SK-N-SH (cell line): Measurements from ENCODE around the gene PDXP. TPM values are rescaled to one million over a fixed set of nuclear protein-coding genes. Genes with fewer than 3 reads are reported as not detected.

Experiments used
- CTCF ChIA-PET: fragments of 300-600, 350-600 bp; formaldehyde crosslinking; extraction: SDS; loops from one replicate; lab custom pipeline; 2021; lab: Yijun Ruan, JAX
- POLR2A ChIA-PET: fragments of 350-600 bp; sonication (Branson Sonifier 250); formaldehyde crosslinking; extraction: SDS; loops from one replicate; lab custom pipeline; 2020; ENCODE audit warnings: antibody characterized with exemption, inconsistent platforms; lab: Yijun Ruan, JAX
- DNase-seq: peaks from one replicate; pipeline ENCODE4 v3.0.0; 2012
- H2AFZ ChIP-seq: fragments of 200-600 bp; sonication (generic); 2 replicates; pipeline ENCODE4 v1.8.1; 2016; ENCODE audit warnings: antibody characterized with exemption, mild to moderate bottlenecking, low read depth
- H3F3A ChIP-seq: fragments of 200-600 bp; sonication (generic); replicated peaks from 2 replicates; pipeline ENCODE3; 2016; ENCODE audit warnings: antibody characterized with exemption, mild to moderate bottlenecking; ENCODE audit not compliant: insufficient read depth
- H3K27ac ChIP-seq, 2 experiments: fragments of 200-500 bp in 1 of 2; fragments of 200-600 bp in 1 of 2; sonication (Bioruptor generic) in 1 of 2; sonication (generic), shearing (Covaris generic) in 1 of 2; 2 replicates each; pipeline versions ENCODE4 v1.5.1 to v1.6.1; 2014 to 2016; ENCODE audit warnings: low read depth in 2 of 2, inconsistent platforms in 1 of 2, low read length in 1 of 2, mild to moderate bottlenecking in 1 of 2, mixed read lengths in 1 of 2
- H3K27me3 ChIP-seq: fragments of 200-600 bp; sonication (generic), shearing (Covaris generic); 2 replicates; pipeline ENCODE4 v1.6.1; 2016; ENCODE audit warnings: mixed run types; ENCODE audit not compliant: insufficient read depth
- H3K36me3 ChIP-seq, 2 experiments: fragments of 200-500 bp in 1 of 2; fragments of 200-600 bp in 1 of 2; sonication (Bioruptor generic) in 1 of 2; sonication (generic) in 1 of 2; replicated peaks in 1 of 2; 2 replicates each; pipeline versions ENCODE3 to v1.5.1; 2014 to 2016; ENCODE audit warnings: low read length in 1 of 2, mild to moderate bottlenecking in 1 of 2; ENCODE audit not compliant: insufficient read depth in 2 of 2, control insufficient read depth in 1 of 2
- H3K4me1 ChIP-seq, 2 experiments: fragments of 200-500 bp in 1 of 2; fragments of 200-600 bp in 1 of 2; sonication (Bioruptor generic) in 1 of 2; sonication (generic), shearing (Covaris generic) in 1 of 2; 2 replicates each; pipeline versions ENCODE4 v1.5.1 to v1.6.1; 2014 to 2016; ENCODE audit warnings: low read depth in 1 of 2, low read length in 1 of 2, mixed run types in 1 of 2; ENCODE audit not compliant: insufficient read depth in 2 of 2, control insufficient read depth in 1 of 2
- H3K4me2 ChIP-seq: fragments of 200-600 bp; sonication (generic), shearing (Covaris generic); 2 replicates; pipeline ENCODE4 v1.6.1; 2017; ENCODE audit warnings: mixed run types
- H3K4me3 ChIP-seq, 2 experiments: fragments of 200-500 bp in 1 of 2; fragments of 200-600 bp in 1 of 2; sonication (Bioruptor generic) in 1 of 2; sonication (generic), shearing (Covaris generic) in 1 of 2; 2 replicates each; pipeline versions ENCODE4 v1.5.1 to v1.8.1; 2014 to 2016; ENCODE audit warnings: low read depth in 2 of 2, inconsistent platforms in 1 of 2, low read length in 1 of 2, mild to moderate bottlenecking in 1 of 2, mixed read lengths in 1 of 2, moderate library complexity in 1 of 2
- H3K79me2 ChIP-seq: fragments of 200-600 bp; sonication (generic); 2 replicates; pipeline ENCODE4 v1.8.1; 2017; ENCODE audit warnings: mild to moderate bottlenecking; ENCODE audit not compliant: insufficient read depth
- H3K9ac ChIP-seq: fragments of 200-600 bp; sonication (generic); 2 replicates; pipeline ENCODE4 v1.6.1; 2017; ENCODE audit warnings: mixed run types
- H3K9me2 ChIP-seq: fragments of 200-600 bp; sonication (generic); 2 replicates; pipeline ENCODE4 v1.6.1; 2017; ENCODE audit warnings: mixed run types
- H3K9me3 ChIP-seq: fragments of 200-600 bp; sonication (generic); 2 replicates; pipeline ENCODE4 v1.6.1; 2017; ENCODE audit warnings: mixed run types, mild to moderate bottlenecking, moderate library complexity
- H4K20me1 ChIP-seq: fragments of 200-600 bp; sonication (generic); 2 replicates; pipeline ENCODE4 v1.6.1; 2017; ENCODE audit warnings: mild to moderate bottlenecking, mixed run types; ENCODE audit not compliant: insufficient read depth
- ELF1 ChIP-seq: IDR thresholded peaks from 2 replicates; pipeline ENCODE4 v1.4.0; 2012
- EZH2phosphoT487 ChIP-seq: fragments of 200-600 bp; sonication (generic); IDR thresholded peaks from 2 replicates; pipeline ENCODE4 v1.6.1; 2017; ENCODE audit warnings: low read depth, mixed run types, mild to moderate bottlenecking, antibody characterized with exemption, moderate library complexity, borderline replicate concordance
- FOXJ3 ChIP-seq: sonication (generic); formaldehyde crosslinking; IDR thresholded peaks from 2 replicates; pipeline ENCODE4 v1.5.1; 2020; ENCODE audit warnings: mild to moderate bottlenecking, missing genetic modification reagents
- REST ChIP-seq: IDR thresholded peaks from 2 replicates; pipeline ENCODE4 v1.6.1; 2012; ENCODE audit warnings: mild to moderate bottlenecking, low read depth, low read length, moderate library complexity
- TAF1 ChIP-seq: IDR thresholded peaks from 2 replicates; pipeline ENCODE4 v1.6.1; 2012; ENCODE audit warnings: low read depth, mild to moderate bottlenecking, low read length, moderate library complexity, borderline replicate concordance
- TCF12 ChIP-seq: IDR thresholded peaks from 2 replicates; pipeline ENCODE4 v1.4.0; 2012
- USF1 ChIP-seq: IDR thresholded peaks from 2 replicates; pipeline ENCODE4 v1.4.0; 2012; ENCODE audit warnings: low read depth, borderline replicate concordance
- WGBS: methylation state at CpG from one replicate; pipeline ENCODE4 v1.1.6; 2017; ENCODE audit warnings: low lambda C conversion rate; 5-methylcytosine and 5-hydroxymethylcytosine counted together
- polyA plus RNA-seq, 3 experiments: library from polyadenylated mRNA; depleted of rRNA; stranded (reverse); fragments of >200 nt; gene quantifications; 2 replicates each; pipeline ENCODE4 v1.2.3, GENCODE V29; 2012

The PDXP gene
- polyA plus RNA-seq, 1 of the 3 experiments (the other 2 are of a cell fraction) = 22.5 TPM

GRCh38 chr22:37627545-37627944, 31.0 kb upstream of the PDXP start:
- Histone ChIP-seq H2AFZ (no peak overlapping the region), H3K9ac (no peak overlapping the region), H3K79me2 (no peaks in the 10 kb centered on the region), H3F3A (peaks cover 8% of the 10 kb centered on the region), H3K27ac (no peak overlapping the region), H4K20me1 (no peaks in the 10 kb centered on the region), H3K4me3 (no peak overlapping the region), H3K4me1 (peaks cover 0 to 9% of the 10 kb centered on the region in 2 experiments; a peak in 1 of 4 replicates), H3K36me3 (peaks cover 5 to 39% of the 10 kb centered on the region in 2 experiments), H3K9me3 (no peaks in the 10 kb centered on the region), H3K9me2 (no peaks in the 10 kb centered on the region), H3K4me2 (no peak overlapping the region), H3K27me3 (no peaks in the 10 kb centered on the region)
- no peak for DNase-seq
- no peak for TF ChIP-seq REST
- no peak for TF ChIP-seq TAF1
- ChIA-PET CTCF (interaction anchor here (1.0 to 34.3 kb wide), 6 partner anchors 9 to 155 kb away, joined by 3 to 898 read pairs (median 6); partner anchors contain the start of genes LGALS1, NOL12, PDXP and SH3BP1), POLR2A (interaction anchor here (0.8 to 1.8 kb wide), 2 partner anchors 10 to 31 kb away, joined by 3 to 6 read pairs; partner anchors contain the start of gene PDXP)
- 90% methylated on average over 2 of the region's 6 CpGs for WGBS

- 86% methylated on average over 1 of the region's 8 CpGs for WGBS
- Histone ChIP-seq H3K27me3 (no peaks in the 10 kb centered on the region), H4K20me1 (no peaks in the 10 kb centered on the region), H3K4me3 (no peak overlapping the region)
- POLR2A ChIA-PET = interaction anchor here (0.6 kb wide), 1 partner anchor 235 kb away, joined by 3 read pairs; no protein-coding TSS in a partner anchor
- no peak for DNase-seq
- TF ChIP-seq ELF1 (no peak), TCF12 (no peak), EZH2phosphoT487 (no peak), REST (no peak), FOXJ3 (no peak), USF1 (no peak)
- TF ChIP-seq, all 33 proteins: peak for 0
- Histone ChIP-seq H3K9me2 (no peaks in the 10 kb centered on the region), H2AFZ (no peak overlapping the region), H3K9ac (no peak overlapping the region), H3F3A (peaks cover 12% of the 10 kb centered on the region), H3K9me3 (no peaks in the 10 kb centered on the region), H3K4me2 (no peak overlapping the region), H3K4me1 (peaks cover 8 to 20% of the 10 kb centered on the region in 2 experiments), H3K36me3 (peaks cover 5 to 39% of the 10 kb centered on the region in 2 experiments), H3K79me2 (no peaks in the 10 kb centered on the region), H3K27ac (no peak overlapping the region; a peak in 1 of 4 replicates)
- CTCF ChIA-PET = interaction anchor here (1.0 to 34.3 kb wide), 5 partner anchors 8 to 40 kb away, joined by 3 to 898 read pairs (median 9); partner anchors contain the start of genes LGALS1, NOL12 and PDXP
Observed at GRCh38 chr22:37628830-37629229, 29.7 kb upstream of the PDXP start.
